ENCODE results near the gene TEX264. TPM values are rescaled to one million over a fixed set of nuclear protein-coding genes. Genes with fewer than 3 reads are reported as not detected.

TEX264 gene
- total and polyA plus RNA-seq, 2 of the 13 experiments (the other 11 are each of a cell fraction or from before 2014, with no cell fraction given) = 35.2 to 52.1 TPM

DNA sequence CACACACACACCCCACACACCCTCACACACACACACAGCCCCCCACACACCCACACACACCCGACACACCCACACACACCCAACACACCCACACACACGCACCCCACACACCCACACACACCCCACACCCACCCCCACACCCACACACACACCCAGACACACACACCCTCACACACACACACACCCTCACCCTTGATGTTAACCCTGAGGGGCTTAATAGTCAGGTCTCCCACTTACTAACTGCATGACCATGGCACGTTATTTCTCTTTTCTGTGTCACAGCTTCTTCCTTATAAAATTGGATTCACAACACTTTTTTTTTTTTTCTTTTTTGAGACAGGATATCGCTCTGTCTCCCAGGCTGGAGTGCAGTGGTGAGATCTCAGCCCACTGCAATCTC, 38.6 kb downstream of the TEX264 start (continued):
- TF ChIP-seq KDM1A (CRISPR knock-in tag; IDR thresholded peaks at IDR 0.05) (no peak), CHCHD3 (CRISPR knock-in tag; IDR thresholded peaks at IDR 0.05) (no peak), ZNF629 (CRISPR knock-in tag; conservative IDR thresholded peaks at IDR 0.05) (no peak), ZNF562 (CRISPR knock-in tag; IDR thresholded peaks at IDR 0.05; ENCODE audit: borderline replicate concordance) (no peak), HDAC1 (CRISPR knock-in tag; IDR thresholded peaks at IDR 0.05) (no peak), TP53 (CRISPR knock-in tag; conservative IDR thresholded peaks at IDR 0.05) (no peak)
- TF ChIP-seq, protein P1, sequence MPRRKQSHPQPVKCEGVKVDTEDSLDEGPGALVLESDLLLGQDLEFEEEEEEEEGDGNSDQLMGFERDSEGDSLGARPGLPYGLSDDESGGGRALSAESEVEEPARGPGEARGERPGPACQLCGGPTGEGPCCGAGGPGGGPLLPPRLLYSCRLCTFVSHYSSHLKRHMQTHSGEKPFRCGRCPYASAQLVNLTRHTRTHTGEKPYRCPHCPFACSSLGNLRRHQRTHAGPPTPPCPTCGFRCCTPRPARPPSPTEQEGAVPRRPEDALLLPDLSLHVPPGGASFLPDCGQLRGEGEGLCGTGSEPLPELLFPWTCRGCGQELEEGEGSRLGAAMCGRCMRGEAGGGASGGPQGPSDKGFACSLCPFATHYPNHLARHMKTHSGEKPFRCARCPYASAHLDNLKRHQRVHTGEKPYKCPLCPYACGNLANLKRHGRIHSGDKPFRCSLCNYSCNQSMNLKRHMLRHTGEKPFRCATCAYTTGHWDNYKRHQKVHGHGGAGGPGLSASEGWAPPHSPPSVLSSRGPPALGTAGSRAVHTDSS (CRISPR knock-in tag; conservative IDR thresholded peaks at IDR 0.05) = no peak
- TF ChIP-seq, protein P2, sequence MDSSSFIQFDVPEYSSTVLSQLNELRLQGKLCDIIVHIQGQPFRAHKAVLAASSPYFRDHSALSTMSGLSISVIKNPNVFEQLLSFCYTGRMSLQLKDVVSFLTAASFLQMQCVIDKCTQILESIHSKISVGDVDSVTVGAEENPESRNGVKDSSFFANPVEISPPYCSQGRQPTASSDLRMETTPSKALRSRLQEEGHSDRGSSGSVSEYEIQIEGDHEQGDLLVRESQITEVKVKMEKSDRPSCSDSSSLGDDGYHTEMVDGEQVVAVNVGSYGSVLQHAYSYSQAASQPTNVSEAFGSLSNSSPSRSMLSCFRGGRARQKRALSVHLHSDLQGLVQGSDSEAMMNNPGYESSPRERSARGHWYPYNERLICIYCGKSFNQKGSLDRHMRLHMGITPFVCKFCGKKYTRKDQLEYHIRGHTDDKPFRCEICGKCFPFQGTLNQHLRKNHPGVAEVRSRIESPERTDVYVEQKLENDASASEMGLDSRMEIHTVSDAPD (CRISPR knock-in tag; IDR thresholded peaks at IDR 0.05) = no peak
- TF ChIP-seq, protein P3, sequence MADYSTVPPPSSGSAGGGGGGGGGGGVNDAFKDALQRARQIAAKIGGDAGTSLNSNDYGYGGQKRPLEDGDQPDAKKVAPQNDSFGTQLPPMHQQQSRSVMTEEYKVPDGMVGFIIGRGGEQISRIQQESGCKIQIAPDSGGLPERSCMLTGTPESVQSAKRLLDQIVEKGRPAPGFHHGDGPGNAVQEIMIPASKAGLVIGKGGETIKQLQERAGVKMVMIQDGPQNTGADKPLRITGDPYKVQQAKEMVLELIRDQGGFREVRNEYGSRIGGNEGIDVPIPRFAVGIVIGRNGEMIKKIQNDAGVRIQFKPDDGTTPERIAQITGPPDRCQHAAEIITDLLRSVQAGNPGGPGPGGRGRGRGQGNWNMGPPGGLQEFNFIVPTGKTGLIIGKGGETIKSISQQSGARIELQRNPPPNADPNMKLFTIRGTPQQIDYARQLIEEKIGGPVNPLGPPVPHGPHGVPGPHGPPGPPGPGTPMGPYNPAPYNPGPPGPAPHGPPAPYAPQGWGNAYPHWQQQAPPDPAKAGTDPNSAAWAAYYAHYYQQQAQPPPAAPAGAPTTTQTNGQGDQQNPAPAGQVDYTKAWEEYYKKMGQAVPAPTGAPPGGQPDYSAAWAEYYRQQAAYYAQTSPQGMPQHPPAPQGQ (CRISPR knock-in tag; IDR thresholded peaks at IDR 0.05; ENCODE audit: borderline replicate concordance) = no peak
